Measurements from ENCODE around the gene ENTPD5. TPM values are rescaled to one million over a fixed set of nuclear protein-coding genes. Genes with fewer than 3 reads are reported as not detected.
A peak's percentile ranks its signal among the peaks of the same experiment; 100 is the strongest.
"Not testable (repeated sequence)": the region's sequence is repeated elsewhere in the genome, so short reads cannot be mapped to it uniquely, and the experiment has no call there.

The ENTPD5 gene
- total RNA-seq, 2 experiments from 2014 or later, result 13.1 to 18.4 TPM

DNA sequence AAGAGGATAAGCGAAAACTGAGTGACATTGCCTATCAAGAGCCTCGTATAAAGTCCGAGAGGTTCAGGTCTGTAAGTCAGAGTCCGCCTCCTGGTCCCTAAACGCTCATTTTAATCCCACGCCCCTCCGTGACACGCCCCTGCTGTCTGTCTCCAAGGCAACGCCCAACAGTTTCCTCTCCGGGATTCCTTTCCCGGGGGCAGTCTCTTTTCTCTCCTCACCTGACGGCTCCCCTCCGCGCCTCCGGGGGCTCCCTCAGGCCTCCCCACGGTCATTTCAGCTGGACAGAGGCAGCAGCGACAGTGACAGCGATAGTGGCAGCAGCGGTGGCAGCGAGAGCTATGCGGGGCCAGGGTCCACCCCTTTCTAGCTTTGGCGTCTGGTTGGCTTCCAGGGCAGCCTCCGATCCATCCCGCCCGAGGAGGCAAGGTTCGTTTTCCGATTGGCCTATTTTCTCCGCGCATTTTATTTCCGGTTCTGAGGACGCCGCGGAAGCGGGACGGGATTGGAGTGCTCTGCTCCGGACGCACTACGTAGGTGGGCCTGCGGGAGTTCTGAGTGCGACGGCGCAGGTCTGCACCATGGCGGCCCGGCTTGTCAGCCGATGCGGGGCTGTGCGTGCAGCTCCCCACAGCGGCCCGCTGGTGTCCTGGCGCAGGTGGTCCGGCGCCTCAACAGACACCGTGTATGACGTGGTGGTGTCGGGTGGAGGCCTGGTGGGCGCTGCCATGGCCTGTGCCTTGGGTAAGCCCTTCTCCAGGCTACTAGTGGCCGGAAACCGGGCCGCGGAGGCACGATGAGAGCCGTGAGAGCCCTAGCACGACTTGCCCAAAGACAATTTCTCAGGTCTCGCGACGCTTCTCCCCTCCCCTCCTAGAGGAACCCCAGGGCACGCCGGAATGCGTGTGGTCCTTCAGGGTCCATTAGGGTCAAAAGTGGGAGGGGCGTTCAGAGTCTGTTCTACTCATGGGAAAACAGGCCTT is 69.0 kb downstream of the ENTPD5 start, which contains the start of the genes COQ6 and FAM161B:
COQ6 (plus strand) TSS at position 551 of the 983 bp plus-strand sequence; CDS start at position 582, 31 bp downstream.
FAM161B (minus strand) TSS at position 343 of the 983 bp plus-strand sequence; CDS start at position 275, 68 bp downstream.
- Mint-ChIP-seq H3K4me3 (peak within 1 kb of the TSS; percentile 98), H3K4me1 (peaks cover 32% of the 10 kb centered on the region), H3K9me3 (ENCODE audit: low read depth) (no peaks in the 10 kb centered on the region), H3K27ac (peak within 1 kb of the TSS; percentile 88), H3K36me3 (peaks cover 6% of the 10 kb centered on the region), H3K27me3 (no peaks in the 10 kb centered on the region)
- ATAC-seq (peak; percentile 96), DNase-seq (peak; percentile 96)
- CTCF ChIA-PET, result interaction anchor here (0.7 to 1.3 kb wide), 6 partner anchors 13 to 379 kb away, joined by 3 to 5 read pairs (median 3); no protein-coding TSS in a partner anchor

DNA sequence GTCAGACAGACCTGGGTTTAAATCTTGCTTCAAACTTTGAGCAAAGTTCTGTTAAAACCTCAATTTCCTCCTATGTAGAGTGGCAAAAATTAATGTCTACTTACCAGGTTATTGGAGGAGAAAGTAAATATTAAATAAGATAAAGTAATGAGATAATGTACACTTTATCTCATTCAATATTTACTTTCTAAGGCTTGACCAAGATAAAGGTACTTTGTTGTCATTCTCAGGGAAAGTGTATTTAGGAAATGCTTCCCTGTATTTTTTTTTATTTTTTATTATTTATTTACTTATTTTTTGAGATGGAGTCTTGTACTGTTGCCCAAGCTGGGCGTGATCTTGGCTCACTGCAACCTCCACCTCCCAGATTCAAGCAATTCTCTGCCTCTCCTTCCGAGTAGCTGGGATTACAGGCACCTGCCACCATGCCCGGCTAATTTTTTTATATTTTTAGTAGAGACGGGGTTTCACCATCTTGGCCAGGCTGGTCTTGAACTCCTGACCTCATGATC is 73.9 kb downstream of the ENTPD5 start:
- CTCF ChIA-PET, result no interaction called here
- Mint-ChIP-seq H3K4me3 (no peak overlapping the region), H3K36me3 (no peaks in the 10 kb centered on the region), H3K27me3 (no peaks in the 10 kb centered on the region), H3K9me3 (ENCODE audit: low read depth) (no peaks in the 10 kb centered on the region), H3K4me1 (peaks cover 20% of the 10 kb centered on the region), H3K27ac (no peak overlapping the region)
- DNase-seq, result no peak
- ATAC-seq, result no peak

DNA sequence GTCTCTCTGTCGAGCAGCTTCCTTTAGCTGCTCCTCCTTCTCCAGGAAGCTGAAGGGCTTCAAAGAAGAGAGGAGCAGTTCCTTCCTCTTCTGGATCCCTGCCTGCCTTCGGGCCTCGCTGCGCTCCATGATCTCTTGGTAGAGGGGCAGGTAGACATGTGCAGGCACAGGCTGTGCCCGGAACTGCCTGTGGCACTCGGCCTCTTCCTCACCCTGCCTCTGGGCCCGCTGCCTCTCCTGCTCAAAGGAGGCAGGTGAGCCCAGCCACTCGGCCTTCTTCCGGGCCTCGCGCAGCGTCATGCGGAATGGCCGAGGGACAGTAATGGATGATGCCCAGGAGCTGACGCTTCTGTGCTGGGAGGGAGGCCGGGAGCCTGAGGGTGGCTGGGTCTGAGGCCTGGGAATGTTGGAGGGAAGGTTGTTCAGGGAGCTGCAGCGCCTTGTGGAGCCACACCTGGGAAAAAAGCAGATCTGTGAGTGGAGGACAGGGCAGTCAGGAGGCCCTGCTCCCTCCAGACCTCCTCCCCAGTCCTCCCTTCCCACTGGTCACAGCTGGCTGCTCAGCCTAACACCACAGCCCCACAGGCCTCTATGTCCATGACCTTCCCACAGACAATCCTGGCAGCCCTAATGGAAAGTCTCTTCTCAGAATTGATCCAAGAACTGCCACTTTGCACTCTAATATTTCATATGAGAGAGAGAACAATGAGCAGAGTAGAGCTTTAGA is 74.5 kb downstream of the ENTPD5 start:
- no peak for ATAC-seq
- CTCF ChIA-PET, result no interaction called here
- H3K4me1 Mint-ChIP-seq, result peaks cover 14% of the 10 kb centered on the region
- no peak overlapping the region for H3K27ac Mint-ChIP-seq
- no peak for DNase-seq
- H3K4me3 Mint-ChIP-seq, result no peak overlapping the region
- H3K36me3 Mint-ChIP-seq, result no peaks in the 10 kb centered on the region
- no peaks in the 10 kb centered on the region for H3K9me3 Mint-ChIP-seq (ENCODE audit: low read depth)
- H3K27me3 Mint-ChIP-seq, result no peaks in the 10 kb centered on the region

DNA sequence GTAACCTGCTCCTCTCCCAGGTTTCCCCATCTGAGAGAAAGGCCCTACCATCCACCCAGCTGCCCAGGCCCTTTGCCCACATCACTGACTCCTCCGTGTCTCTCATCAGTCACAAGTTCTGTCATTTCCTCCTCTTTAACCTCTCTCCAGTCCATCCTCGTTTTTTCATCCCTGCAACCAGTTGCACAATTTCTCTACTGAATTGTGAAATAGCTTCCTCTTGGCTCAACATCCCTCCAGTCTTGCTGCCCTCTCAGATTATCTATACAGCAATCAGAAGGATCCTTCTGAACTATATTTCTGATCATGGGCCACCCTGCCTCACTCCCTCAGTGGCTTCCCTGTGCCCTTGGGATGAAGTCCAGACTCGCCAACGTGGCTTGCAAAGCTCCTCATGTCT is 76.0 kb downstream of the ENTPD5 start:
- peak overlapping the region; percentile 26 for H3K27ac Mint-ChIP-seq
- no peak for DNase-seq
- no peaks in the 10 kb centered on the region for H3K9me3 Mint-ChIP-seq (ENCODE audit: low read depth)
- H3K27me3 Mint-ChIP-seq, result no peaks in the 10 kb centered on the region
- CTCF ChIA-PET, result interaction anchor here (1.3 to 1.9 kb wide), 2 partner anchors 9 to 11 kb away, joined by 4 to 8 read pairs; no protein-coding TSS in a partner anchor
- H3K36me3 Mint-ChIP-seq, result no peaks in the 10 kb centered on the region
- ATAC-seq, result no peak
- H3K4me3 Mint-ChIP-seq, result no peak overlapping the region
- peaks cover 8% of the 10 kb centered on the region for H3K4me1 Mint-ChIP-seq

DNA sequence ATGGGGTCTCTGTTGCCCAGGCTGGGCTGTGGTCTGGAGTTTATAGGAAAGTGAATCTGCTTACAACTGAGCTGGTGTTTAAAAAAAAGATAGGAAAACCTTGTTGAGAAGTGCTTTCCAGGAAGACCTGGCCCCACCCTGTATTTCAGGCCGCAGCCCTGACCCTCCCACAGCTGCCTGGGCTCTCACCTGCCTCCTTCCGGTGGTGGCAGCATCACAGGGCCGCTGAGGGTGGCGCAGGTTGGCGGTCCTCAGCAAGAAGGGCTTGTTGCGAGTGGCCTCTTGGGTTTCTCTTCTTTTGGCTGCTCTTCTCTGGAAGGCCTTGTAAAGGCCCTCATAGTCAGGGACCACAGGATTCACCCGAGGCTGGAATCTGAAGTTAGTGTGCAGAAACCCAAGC is 76.9 kb downstream of the ENTPD5 start:
- no peak overlapping the region for H3K4me3 Mint-ChIP-seq
- peaks cover 7% of the 10 kb centered on the region for H3K4me1 Mint-ChIP-seq
- CTCF ChIA-PET, result interaction anchor here (0.5 to 1.9 kb wide), 3 partner anchors 10 to 51 kb away, joined by 4 to 8 read pairs (median 5); no protein-coding TSS in a partner anchor
- H3K27ac Mint-ChIP-seq, result no peak overlapping the region
- no peaks in the 10 kb centered on the region for H3K27me3 Mint-ChIP-seq
- no peaks in the 10 kb centered on the region for H3K9me3 Mint-ChIP-seq (ENCODE audit: low read depth)
- ATAC-seq, result no peak
- no peak for DNase-seq
- H3K36me3 Mint-ChIP-seq, result no peaks in the 10 kb centered on the region

DNA sequence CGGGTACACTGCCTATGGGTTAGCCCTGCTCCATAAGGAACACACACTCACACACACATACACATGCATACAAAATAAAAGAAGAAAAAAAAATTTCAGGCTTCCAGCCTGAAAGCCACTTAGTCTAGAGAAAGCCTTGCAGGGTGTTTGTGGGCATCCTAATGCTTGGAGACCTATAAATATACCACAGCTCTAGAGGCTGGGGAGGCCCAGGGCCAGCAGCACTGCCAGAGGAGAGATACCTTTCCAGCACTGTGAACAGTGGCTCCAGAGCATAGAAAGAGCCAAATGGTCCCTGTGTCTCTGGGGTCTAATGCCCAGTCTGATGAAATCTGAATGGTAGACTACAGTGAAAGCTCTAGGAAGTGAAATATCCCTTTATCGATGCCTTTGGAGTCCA is 82.1 kb downstream of the ENTPD5 start:
- H3K36me3 Mint-ChIP-seq, result peaks cover 13% of the 10 kb centered on the region
- DNase-seq (no peak), ATAC-seq (no peak)
- H3K4me3 Mint-ChIP-seq, result no peak overlapping the region
- H3K27me3 Mint-ChIP-seq, result no peaks in the 10 kb centered on the region
- H3K27ac Mint-ChIP-seq, result no peak overlapping the region
- CTCF ChIA-PET, result interaction anchor here (1.0 kb wide), 1 partner anchor 13 kb away, joined by 4 read pairs; the partner anchor contains the start of genes COQ6 and FAM161B
- no peaks in the 10 kb centered on the region for H3K9me3 Mint-ChIP-seq (ENCODE audit: low read depth)
- no peaks in the 10 kb centered on the region for H3K4me1 Mint-ChIP-seq

DNA sequence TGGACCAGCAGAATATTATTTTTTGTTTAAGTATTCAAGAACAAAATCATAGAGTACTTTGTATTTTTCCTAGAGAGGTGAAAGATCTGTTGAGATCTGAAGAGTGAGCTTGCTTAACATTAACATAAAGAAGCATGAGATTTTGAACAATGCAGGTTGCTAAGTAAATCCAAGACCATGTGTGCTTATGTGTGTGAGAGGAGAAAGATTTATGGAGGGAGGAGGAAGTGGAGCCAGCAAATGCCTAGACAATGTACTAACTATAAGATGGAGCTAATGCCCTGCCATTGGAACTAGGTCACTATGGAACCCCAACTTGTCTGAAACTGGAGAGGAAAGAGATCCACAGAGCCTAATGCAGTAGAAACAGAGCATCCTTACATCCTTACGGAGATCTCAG is 82.5 kb downstream of the ENTPD5 start:
- CTCF ChIA-PET, result interaction anchor here (1.0 to 1.6 kb wide), 2 partner anchors 10 to 14 kb away, joined by 4 to 5 read pairs; partner anchors contain the start of genes COQ6 and FAM161B
- peaks cover 15% of the 10 kb centered on the region for H3K36me3 Mint-ChIP-seq
- DNase-seq, result no peak
- H3K4me1 Mint-ChIP-seq, result no peaks in the 10 kb centered on the region
- H3K9me3 Mint-ChIP-seq (ENCODE audit: low read depth), result no peaks in the 10 kb centered on the region
- ATAC-seq, result no peak
- H3K27ac Mint-ChIP-seq, result no peak overlapping the region
- H3K4me3 Mint-ChIP-seq, result no peak overlapping the region
- H3K27me3 Mint-ChIP-seq, result no peaks in the 10 kb centered on the region

DNA sequence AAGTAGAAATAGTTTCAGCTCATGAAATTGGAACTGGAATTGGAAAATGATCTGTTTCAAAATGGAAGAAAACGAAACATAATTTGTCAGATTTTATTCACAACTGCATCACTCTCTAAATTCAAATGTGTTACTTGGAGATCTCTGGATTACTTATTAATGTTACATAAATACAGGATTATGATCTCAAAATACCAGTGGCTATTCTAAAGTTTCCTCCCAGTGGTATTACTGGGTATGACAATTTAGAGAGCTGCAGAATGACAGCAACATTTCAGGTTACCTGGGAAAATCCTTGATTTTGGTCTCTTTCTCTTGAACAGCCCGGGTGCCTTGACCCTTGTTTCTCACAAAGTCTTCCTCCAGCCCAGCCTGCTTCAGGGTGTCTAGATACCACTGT is 83.4 kb downstream of the ENTPD5 start:
- Mint-ChIP-seq H3K36me3 (peaks cover 19% of the 10 kb centered on the region), H3K4me3 (no peak overlapping the region), H3K4me1 (no peaks in the 10 kb centered on the region), H3K27me3 (no peaks in the 10 kb centered on the region), H3K27ac (no peak overlapping the region), H3K9me3 (ENCODE audit: low read depth) (no peaks in the 10 kb centered on the region)
- DNase-seq (no peak), ATAC-seq (no peak)
- CTCF ChIA-PET, result interaction anchor here (0.7 to 1.6 kb wide), 2 partner anchors 11 to 68 kb away, joined by 3 to 5 read pairs; no protein-coding TSS in a partner anchor

DNA sequence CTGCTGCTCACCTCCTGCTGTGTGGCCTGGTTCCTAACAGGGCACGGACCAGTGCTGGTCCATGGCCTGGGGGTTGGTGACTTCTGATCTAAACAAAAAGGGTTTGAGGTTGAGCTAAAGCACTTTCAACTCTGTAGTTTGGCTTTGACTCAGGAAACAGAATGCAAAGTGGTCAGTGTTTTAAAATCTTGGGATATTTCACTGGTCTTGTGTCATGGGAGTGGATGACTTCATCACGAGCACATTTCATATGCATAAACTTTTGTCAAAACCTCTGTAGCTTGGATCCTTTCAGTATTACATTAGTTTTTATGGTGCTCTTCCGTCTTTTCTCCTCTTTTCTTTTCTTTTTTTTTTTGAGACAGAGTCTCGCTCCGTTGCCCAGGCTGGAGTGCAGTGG is 94.8 kb downstream of the ENTPD5 start:
- Mint-ChIP-seq H3K27ac (peak overlapping the region; percentile 25), H3K4me3 (no peak overlapping the region), H3K4me1 (no peaks in the 10 kb centered on the region), H3K9me3 (ENCODE audit: low read depth) (no peaks in the 10 kb centered on the region), H3K36me3 (peaks cover 52% of the 10 kb centered on the region), H3K27me3 (no peaks in the 10 kb centered on the region)
- DNase-seq (no peak), ATAC-seq (no peak)
- CTCF ChIA-PET, result interaction anchor here (0.7 kb wide), 1 partner anchor 15 kb away, joined by 3 read pairs; no protein-coding TSS in a partner anchor

DNA sequence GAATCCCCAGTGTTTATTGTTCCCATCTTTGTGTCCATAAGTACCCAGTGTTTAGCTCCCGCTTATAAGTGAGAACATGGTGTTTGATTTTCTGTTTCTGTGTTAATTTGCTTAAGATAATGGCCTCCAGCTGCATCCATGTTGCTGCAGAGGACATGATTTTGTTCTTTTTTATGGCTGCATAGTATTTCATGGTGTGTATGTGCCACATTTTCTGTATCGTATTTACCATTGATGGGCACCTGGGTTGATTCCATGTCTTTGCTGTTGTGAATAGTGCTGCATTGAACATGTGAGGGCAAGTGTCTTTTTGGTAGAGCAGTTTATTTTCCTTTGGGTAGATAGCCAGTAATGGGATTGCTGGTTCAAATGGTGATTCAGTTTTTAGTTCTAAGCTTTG is 99.6 kb downstream of the ENTPD5 start:
- CTCF ChIA-PET; H3K9me3 Mint-ChIP-seq (ENCODE audit: low read depth); H3K27ac Mint-ChIP-seq; ATAC-seq; DNase-seq; H3K4me3 Mint-ChIP-seq; H3K27me3 Mint-ChIP-seq; H3K4me1 Mint-ChIP-seq: not testable (repeated sequence)
- peaks cover 40% of the 10 kb centered on the region for H3K36me3 Mint-ChIP-seq

DNA sequence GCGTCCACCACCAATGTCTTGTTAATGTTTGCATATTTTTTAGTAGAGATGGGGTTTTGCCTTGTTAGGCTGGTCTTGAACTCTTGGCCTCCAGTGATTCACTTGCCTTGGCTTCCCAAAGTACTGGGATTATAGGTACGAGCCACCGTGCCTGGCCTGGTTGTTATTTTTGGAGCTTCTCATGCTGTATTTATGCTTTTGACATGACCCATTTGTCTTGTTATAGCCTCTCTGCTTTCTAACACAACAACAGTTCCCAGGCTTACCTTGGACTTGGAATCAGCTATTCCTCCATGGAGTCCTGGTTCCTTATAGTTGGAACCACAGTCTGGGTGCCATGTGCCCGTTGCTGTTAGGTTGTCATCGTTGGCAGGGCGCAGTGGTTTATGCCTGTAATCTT is 102.8 kb downstream of the ENTPD5 start:
- Mint-ChIP-seq H3K4me3 (no peak overlapping the region), H3K36me3 (peaks cover 53% of the 10 kb centered on the region), H3K27me3 (no peaks in the 10 kb centered on the region), H3K4me1 (peaks cover 2% of the 10 kb centered on the region), H3K9me3 (ENCODE audit: low read depth) (no peaks in the 10 kb centered on the region), H3K27ac (no peak overlapping the region)
- no peak for DNase-seq
- ATAC-seq, result no peak
- CTCF ChIA-PET, result interaction anchor here (1.7 kb wide), 1 partner anchor 9 kb away, joined by 4 read pairs; no protein-coding TSS in a partner anchor

DNA sequence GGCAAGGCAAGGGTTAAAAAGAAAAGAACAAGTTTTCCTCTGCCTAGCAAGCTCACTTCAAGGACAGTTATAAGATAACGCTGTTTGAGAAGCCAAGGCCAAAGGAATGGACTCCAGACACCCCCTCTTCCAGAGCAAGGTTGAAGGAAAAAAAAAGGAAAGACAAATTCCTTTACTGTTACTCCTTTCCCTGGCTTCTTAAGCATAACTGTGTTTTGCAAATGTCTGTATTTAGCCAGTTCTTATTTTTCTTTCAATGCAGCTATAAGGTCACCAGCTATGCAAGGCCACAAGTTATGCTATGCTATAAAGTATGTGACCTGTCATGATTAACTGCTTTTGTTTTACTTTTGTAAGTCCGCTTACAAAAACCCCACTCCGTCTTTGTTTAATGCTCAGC is 105.8 kb downstream of the ENTPD5 start:
- no peak for DNase-seq
- Mint-ChIP-seq H3K36me3 (peaks cover 61% of the 10 kb centered on the region), H3K27ac (no peak overlapping the region), H3K27me3 (no peaks in the 10 kb centered on the region), H3K9me3 (ENCODE audit: low read depth) (no peaks in the 10 kb centered on the region), H3K4me1 (peaks cover 6% of the 10 kb centered on the region), H3K4me3 (no peak overlapping the region)
- no peak for ATAC-seq
- CTCF ChIA-PET, result interaction anchor here (0.9 kb wide), 1 partner anchor 57 kb away, joined by 3 read pairs; no protein-coding TSS in a partner anchor

DNA sequence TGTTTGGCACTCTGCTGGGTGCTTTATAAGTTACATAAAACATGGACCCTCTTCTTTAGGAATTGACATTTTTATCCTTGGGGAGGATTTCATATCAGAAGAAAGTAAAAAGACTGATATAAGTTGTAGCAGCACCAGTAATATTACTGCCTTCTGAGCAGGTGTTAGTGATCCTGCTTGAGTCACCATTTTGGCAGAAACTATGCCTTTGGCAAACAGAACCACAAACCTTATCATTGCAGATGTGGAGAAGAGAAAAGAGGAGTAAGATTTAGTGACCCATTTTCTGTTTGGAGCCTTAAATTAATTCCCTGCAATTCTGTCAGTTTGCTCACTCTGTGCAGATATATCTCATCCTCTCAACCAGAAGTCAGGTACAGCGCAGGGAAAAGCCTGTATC is 109.4 kb downstream of the ENTPD5 start:
- CTCF ChIA-PET, result no interaction called here
- ATAC-seq, result no peak
- Mint-ChIP-seq H3K4me1 (peaks cover 4% of the 10 kb centered on the region), H3K27ac (peak overlapping the region; percentile 8), H3K27me3 (no peaks in the 10 kb centered on the region), H3K36me3 (peaks cover 67% of the 10 kb centered on the region), H3K4me3 (no peak overlapping the region), H3K9me3 (ENCODE audit: low read depth) (no peaks in the 10 kb centered on the region)
- no peak for DNase-seq

All from activated CD8-positive, alpha-beta memory T cell treated with anti-CD3 and anti-CD28 coated beads, Interleukin-2, amount 10 ng/mL, durations not matched to agents 7 days and 5 days (primary cell).